ENCODE measurements around the gene SLC26A2. TPM values are rescaled to one million over a fixed set of nuclear protein-coding genes. Genes with fewer than 3 reads are reported as not detected.

Gene SLC26A2
- total RNA-seq, 1 donor = 20.2 TPM

GRCh38 chr5:150000256-150000989 lies 39.9 kb downstream of the SLC26A2 start, which contains the start of the genes HMGXB3 and TIGD6:
Gene HMGXB3 (plus strand): TSS chr5:150000739. CDS start chr5:150004853, 4,114 bp downstream.
Gene TIGD6 (minus strand): TSS chr5:150000654. CDS start chr5:149996348, 4,306 bp downstream.
- peak; percentile 94 for DNase-seq (ENCODE audit: low read depth)
- no peak for TF ChIP-seq CTCF (IDR thresholded peaks at IDR 0.05; ENCODE audit: insufficient read depth, low read length)
- peak within 1 kb of the TSS; percentile 95 for H3K4me3 ChIP-seq (ENCODE audit: low read depth, low read length)

- TF ChIP-seq CTCF (IDR thresholded peaks at IDR 0.05; ENCODE audit: insufficient read depth, low read length) = no peak
- DNase-seq (ENCODE audit: low read depth) = peak; percentile 46
- peak overlapping the region; percentile 95 for H3K4me3 ChIP-seq (ENCODE audit: low read depth, low read length)
These were observed 40.6 kb downstream of the SLC26A2 start for GRCh38 chr5:150000990-150001659.

DNA sequence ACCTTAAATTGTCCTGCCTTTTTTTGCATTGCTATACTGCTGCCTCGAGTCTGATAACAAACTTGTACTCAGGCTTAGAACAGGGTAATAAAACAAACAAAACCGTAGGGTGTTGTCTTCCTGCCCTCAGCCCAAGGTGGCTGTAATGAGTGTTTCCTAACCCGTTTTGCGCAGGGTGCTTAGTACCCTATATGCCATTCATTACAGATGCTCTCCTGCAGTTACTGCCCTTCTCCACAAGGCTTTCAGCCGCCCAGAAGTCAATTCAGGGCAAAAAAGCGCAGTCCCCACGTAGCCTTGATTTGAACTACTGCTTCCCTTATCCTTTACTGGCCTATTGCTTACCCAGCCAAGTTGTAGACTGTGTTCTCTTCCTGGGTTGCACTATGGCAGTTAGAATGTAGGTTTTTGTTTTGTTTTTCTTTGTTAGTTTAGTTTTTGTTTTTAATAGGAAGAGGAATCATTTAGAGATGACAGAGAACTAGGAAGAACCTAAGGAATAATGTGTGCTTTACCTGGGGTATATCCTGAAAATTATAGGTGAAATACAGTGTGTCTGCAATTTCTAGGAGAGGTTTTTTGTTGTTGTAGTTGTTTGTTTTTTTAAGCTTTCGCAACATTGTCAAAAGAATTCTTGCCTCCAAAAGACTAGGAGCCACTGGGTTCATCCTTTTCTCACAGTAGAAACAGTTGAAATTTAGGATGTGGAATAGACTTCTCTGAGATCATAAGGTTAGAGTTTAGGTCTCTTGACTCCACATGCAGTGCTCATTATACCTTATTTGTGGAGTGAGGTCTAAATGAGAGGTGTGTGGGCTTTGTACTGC lies 41.3 kb downstream of the SLC26A2 start:
- TF ChIP-seq CTCF (IDR thresholded peaks at IDR 0.05; ENCODE audit: insufficient read depth, low read length) = peak; percentile 83
- DNase-seq (ENCODE audit: low read depth) = peak; percentile 83
- peak overlapping the region; percentile 95 for H3K4me3 ChIP-seq (ENCODE audit: low read depth, low read length)

- no peak overlapping the region for H3K4me3 ChIP-seq (ENCODE audit: low read depth, low read length)
- no peak for TF ChIP-seq CTCF (IDR thresholded peaks at IDR 0.05; ENCODE audit: insufficient read depth, low read length)
- DNase-seq (ENCODE audit: low read depth) = no peak
These were observed 45.8 kb downstream of the SLC26A2 start for GRCh38 chr5:150006318-150006717.

DNA sequence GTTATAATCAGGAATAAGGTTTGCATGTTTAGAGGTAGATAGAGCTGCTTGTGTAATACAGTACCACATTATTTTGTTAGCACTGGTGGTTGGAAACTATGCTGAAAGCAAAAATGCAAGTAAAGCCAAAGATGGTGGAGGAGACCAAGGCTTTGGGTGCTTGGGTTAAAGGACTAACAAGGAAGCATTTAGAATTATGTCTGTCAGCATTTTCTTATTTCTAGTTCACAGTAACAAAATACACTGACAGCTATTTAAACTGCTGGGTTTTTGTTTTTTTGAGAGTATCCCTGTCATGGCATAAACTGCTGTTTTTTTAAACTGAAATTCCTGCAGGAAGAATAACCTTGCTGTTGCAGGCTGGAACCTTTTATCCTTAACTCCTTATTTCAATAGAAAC lies 46.5 kb downstream of the SLC26A2 start:
- H3K4me3 ChIP-seq (ENCODE audit: low read depth, low read length) = no peak overlapping the region
- no peak for TF ChIP-seq CTCF (IDR thresholded peaks at IDR 0.05; ENCODE audit: insufficient read depth, low read length)
- DNase-seq (ENCODE audit: low read depth) = no peak

DNA sequence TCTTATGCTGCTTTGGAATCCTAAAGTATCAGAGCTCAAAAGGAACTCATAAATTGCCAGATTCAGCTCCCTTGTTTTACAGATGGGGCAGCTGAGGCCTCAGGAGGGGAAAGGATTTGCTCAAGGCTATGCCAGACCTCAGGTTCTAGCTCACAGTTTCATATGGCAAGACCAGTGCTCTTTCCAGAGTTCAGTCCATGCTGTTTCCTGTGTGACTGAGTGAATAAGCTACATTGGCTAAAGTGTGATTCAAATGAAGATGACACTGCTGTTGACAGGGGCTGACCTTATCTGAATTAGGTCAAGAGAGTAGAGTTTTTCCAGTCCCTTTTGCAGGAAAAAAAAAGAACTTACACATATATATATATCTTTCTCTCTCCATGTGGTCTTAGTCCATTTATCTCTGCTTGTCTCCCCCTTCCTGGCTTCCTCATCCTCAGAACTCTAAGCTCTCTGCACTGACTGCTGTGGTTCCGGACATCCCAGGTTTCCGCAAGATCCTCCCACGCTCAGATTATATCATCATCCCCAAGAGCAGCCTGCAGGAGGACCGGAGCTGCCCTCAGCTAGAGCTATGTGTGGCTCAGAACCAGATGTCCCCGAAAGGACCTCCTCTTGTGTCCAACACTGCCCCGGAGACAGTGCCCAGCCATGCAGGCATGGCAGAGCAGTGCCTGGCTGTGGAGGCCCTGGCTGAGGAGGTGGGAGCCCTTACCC lies 49.3 kb downstream of the SLC26A2 start:
- no peak overlapping the region for H3K4me3 ChIP-seq (ENCODE audit: low read depth, low read length)
- TF ChIP-seq CTCF (IDR thresholded peaks at IDR 0.05; ENCODE audit: insufficient read depth, low read length) = no peak
- DNase-seq (ENCODE audit: low read depth) = no peak

Data from fibroblast of the aortic adventitia (primary cell).